ENCODE measurements around the gene NPHP4. TPM values are rescaled to one million over a fixed set of nuclear protein-coding genes. Genes with fewer than 3 reads are reported as not detected.

The NPHP4 gene
- polyA plus RNA-seq, 1 donor (not counting 4 experiments of a cell fraction or from before 2014, with no cell fraction given): 3.7 TPM

DNA sequence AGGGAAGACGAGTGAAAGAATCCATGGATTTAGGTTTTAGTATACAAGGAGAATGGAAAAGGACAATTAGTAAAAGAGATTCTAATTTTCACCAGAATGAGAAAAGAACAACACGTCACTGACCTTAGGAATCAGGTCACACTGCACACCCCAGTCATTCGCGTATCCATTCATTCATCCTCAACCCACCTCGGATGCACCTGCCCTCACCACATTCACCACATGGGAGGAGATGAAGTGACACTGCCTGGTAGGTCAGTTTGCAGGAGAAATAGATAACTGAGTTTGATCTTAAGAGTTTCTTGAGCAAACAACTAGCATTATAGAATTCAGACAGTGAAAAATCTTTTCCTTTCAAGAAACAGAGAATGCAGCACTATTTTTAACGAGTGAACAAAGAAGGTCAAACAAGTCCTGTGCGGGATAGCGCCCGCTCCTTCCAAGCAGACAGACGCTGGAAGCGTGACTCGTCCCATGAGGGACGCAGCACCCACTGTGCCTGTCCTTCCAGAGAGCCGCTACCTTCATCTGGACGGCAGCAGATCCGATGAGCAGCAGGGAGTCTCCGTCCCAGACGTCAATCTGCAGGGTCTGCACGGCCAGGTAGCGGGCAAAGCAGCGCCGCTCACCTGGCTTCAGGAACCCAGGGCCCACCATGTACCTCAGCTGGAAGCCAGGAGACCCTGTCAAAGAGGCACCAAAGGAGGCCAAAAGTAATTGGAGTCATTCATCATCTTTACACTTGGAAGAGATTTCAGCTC lies 101.7 kb downstream of the NPHP4 start:
- FAIRE-seq (no peak), DNase-seq (ENCODE audit: low read depth, low spot score) (no peak)
- H4K20me1 ChIP-seq (ENCODE audit: control insufficient read depth, extremely low read depth, insufficient read depth, low read length): no peaks in the 10 kb centered on the region
- H3K9ac ChIP-seq (ENCODE audit: control insufficient read depth, extremely low read depth, insufficient read depth, low read length): no peak overlapping the region
- no peak overlapping the region for H3K4me2 ChIP-seq (ENCODE audit: control insufficient read depth, extremely low read depth, insufficient read depth, low read depth, low read length)
- dilution Hi-C loops (cut with MboI; ENCODE audit: extremely low pct_ligation_motif_present, low sequenced_read_pairs): no loop called here
- H3K4me1 ChIP-seq (ENCODE audit: control insufficient read depth, extremely low read depth, insufficient read depth, low read length): no peaks in the 10 kb centered on the region
- no peaks in the 10 kb centered on the region for H3K27me3 ChIP-seq (ENCODE audit: control insufficient read depth, extremely low read depth, insufficient read depth, low read length)
- no peak for TF ChIP-seq EZH2 (IDR thresholded peaks at IDR 0.05; ENCODE audit: low read length)
- TF ChIP-seq, protein P1, sequence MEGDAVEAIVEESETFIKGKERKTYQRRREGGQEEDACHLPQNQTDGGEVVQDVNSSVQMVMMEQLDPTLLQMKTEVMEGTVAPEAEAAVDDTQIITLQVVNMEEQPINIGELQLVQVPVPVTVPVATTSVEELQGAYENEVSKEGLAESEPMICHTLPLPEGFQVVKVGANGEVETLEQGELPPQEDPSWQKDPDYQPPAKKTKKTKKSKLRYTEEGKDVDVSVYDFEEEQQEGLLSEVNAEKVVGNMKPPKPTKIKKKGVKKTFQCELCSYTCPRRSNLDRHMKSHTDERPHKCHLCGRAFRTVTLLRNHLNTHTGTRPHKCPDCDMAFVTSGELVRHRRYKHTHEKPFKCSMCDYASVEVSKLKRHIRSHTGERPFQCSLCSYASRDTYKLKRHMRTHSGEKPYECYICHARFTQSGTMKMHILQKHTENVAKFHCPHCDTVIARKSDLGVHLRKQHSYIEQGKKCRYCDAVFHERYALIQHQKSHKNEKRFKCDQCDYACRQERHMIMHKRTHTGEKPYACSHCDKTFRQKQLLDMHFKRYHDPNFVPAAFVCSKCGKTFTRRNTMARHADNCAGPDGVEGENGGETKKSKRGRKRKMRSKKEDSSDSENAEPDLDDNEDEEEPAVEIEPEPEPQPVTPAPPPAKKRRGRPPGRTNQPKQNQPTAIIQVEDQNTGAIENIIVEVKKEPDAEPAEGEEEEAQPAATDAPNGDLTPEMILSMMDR (optimal IDR thresholded peaks at IDR 0.05 in 1 of 3, IDR thresholded peaks at IDR 0.05 in 1 of 3, conservative IDR thresholded peaks at IDR 0.05 in 1 of 3; ENCODE audit: extremely low read depth in 1 of 3, insufficient read depth in 2 of 3, low read length in 3 of 3): no peak
- no peaks in the 10 kb centered on the region for H3K9me1 ChIP-seq (ENCODE audit: control insufficient read depth, extremely low read depth, insufficient read depth, low read length)
- H3K36me3 ChIP-seq (ENCODE audit: control insufficient read depth in 2 of 2, extremely low read depth in 1 of 2, insufficient read depth in 2 of 2, low read length in 2 of 2): peaks cover 0 to 5% of the 10 kb centered on the region in 2 experiments
- H3K27ac ChIP-seq (ENCODE audit: control insufficient read depth, insufficient read depth, low read length): no peak overlapping the region
- no peak overlapping the region for H3K4me3 ChIP-seq (ENCODE audit: control insufficient read depth in 2 of 3, extremely low read depth in 1 of 3, insufficient read depth in 2 of 3, low read depth in 1 of 3, low read length in 3 of 3)
- H2AFZ ChIP-seq (ENCODE audit: control insufficient read depth, low read length): no peak overlapping the region
- no peaks in the 10 kb centered on the region for H3K79me2 ChIP-seq (ENCODE audit: control insufficient read depth, insufficient read depth, low read length)
- no peaks in the 10 kb centered on the region for H3K9me3 ChIP-seq (ENCODE audit: control insufficient read depth, low read depth, low read length)

DNA sequence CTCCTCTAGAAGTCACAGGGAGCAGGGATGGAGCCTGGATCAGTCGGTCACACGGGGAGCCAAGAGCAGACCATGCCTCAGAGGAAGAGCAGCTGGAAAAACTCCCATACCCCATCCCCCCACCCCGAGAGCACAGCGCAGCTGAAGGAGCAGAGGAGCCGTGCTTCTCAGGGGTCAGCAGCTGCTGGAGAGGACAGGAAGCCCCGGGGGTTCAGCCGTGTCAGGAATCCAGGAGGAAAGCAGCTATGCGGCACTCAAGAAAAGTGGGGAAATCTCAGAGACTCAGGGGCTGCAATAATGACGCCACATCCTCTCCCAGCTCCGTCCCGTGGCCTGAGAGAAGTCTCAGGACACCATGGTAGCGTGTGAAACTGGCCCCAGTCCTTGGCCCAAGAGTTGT lies 102.3 kb downstream of the NPHP4 start:
- Histone ChIP-seq H3K9me3 (ENCODE audit: control insufficient read depth, low read depth, low read length) (no peaks in the 10 kb centered on the region), H4K20me1 (ENCODE audit: control insufficient read depth, extremely low read depth, insufficient read depth, low read length) (peaks cover 2% of the 10 kb centered on the region), H3K27me3 (ENCODE audit: control insufficient read depth, extremely low read depth, insufficient read depth, low read length) (no peaks in the 10 kb centered on the region), H3K9me1 (ENCODE audit: control insufficient read depth, extremely low read depth, insufficient read depth, low read length) (no peaks in the 10 kb centered on the region), H3K27ac (ENCODE audit: control insufficient read depth, insufficient read depth, low read length) (no peak overlapping the region), H3K36me3 (ENCODE audit: control insufficient read depth in 2 of 2, extremely low read depth in 1 of 2, insufficient read depth in 2 of 2, low read length in 2 of 2) (peaks cover 0 to 7% of the 10 kb centered on the region in 2 experiments), H3K4me1 (ENCODE audit: control insufficient read depth, extremely low read depth, insufficient read depth, low read length) (no peaks in the 10 kb centered on the region), H3K4me3 (ENCODE audit: control insufficient read depth in 2 of 3, extremely low read depth in 1 of 3, insufficient read depth in 2 of 3, low read depth in 1 of 3, low read length in 3 of 3) (no peak overlapping the region), H2AFZ (ENCODE audit: control insufficient read depth, low read length) (no peak overlapping the region), H3K79me2 (ENCODE audit: control insufficient read depth, insufficient read depth, low read length) (no peaks in the 10 kb centered on the region), H3K9ac (ENCODE audit: control insufficient read depth, extremely low read depth, insufficient read depth, low read length) (no peak overlapping the region), H3K4me2 (ENCODE audit: control insufficient read depth, extremely low read depth, insufficient read depth, low read depth, low read length) (no peak overlapping the region)
- TF ChIP-seq EZH2 (IDR thresholded peaks at IDR 0.05; ENCODE audit: low read length): no peak
- TF ChIP-seq, protein P1 (optimal IDR thresholded peaks at IDR 0.05 in 1 of 3, IDR thresholded peaks at IDR 0.05 in 1 of 3, conservative IDR thresholded peaks at IDR 0.05 in 1 of 3; ENCODE audit: extremely low read depth in 1 of 3, insufficient read depth in 2 of 3, low read length in 3 of 3): no peak
- DNase-seq (ENCODE audit: low read depth, low spot score) (no peak), FAIRE-seq (no peak)
- dilution Hi-C loops (cut with MboI; ENCODE audit: extremely low pct_ligation_motif_present, low sequenced_read_pairs): no loop called here
